ENCODE measurements around the gene THOC1. TPM values are rescaled to one million over a fixed set of nuclear protein-coding genes. Genes with fewer than 3 reads are reported as not detected.

THOC1 gene
- total and polyA plus RNA-seq, 2 of the 8 experiments (the other 6 are each of a cell fraction or from before 2014, with no cell fraction given) = 19.1 to 66.4 TPM

- Histone ChIP-seq H3K23me2 (ENCODE audit: low read depth, low read length) (peaks cover 1% of the 10 kb centered on the region; the same call in 1 of the 2 replicates), H3K14ac (ENCODE audit: insufficient read length) (no peak overlapping the region), H3K9me3 (ENCODE audit: insufficient read depth in 2 of 2, low read depth in 1 of 2, low read length in 1 of 2) (no peaks in the 10 kb centered on the region), H2AK5ac (ENCODE audit: low read depth, low read length) (no peak overlapping the region), H2BK12ac (ENCODE audit: low read depth, low read length) (no peak overlapping the region), H4K91ac (replicated peaks; ENCODE audit: insufficient read length, low read length) (no peak overlapping the region), H3K79me1 (ENCODE audit: low read depth, low read length) (no peaks in the 10 kb centered on the region), H3K18ac (ENCODE audit: extremely low read depth, low read length) (no peak overlapping the region), H2AFZ (ENCODE audit: low read length) (no peak overlapping the region), H2BK5ac (ENCODE audit: low read depth, low read length) (no peak overlapping the region), H2BK120ac (replicated peaks; ENCODE audit: low read depth, low read length) (no peak overlapping the region), H3K23ac (ENCODE audit: insufficient read length) (no peak overlapping the region), H3K36me3 (ENCODE audit: control insufficient read depth in 2 of 4, insufficient read depth in 4 of 4, low read length in 3 of 4) (no peaks in the 10 kb centered on the region), H4K20me1 (replicated peaks in 1 of 2; ENCODE audit: control insufficient read depth in 1 of 2, insufficient read depth in 2 of 2, low read length in 2 of 2) (no peaks in the 10 kb centered on the region), H3K27me3 (replicated peaks in 1 of 4; ENCODE audit: control insufficient read depth in 3 of 4, extremely low read depth in 1 of 4, insufficient read depth in 3 of 4, low read length in 3 of 4) (no peaks in the 10 kb centered on the region), H3K27ac (ENCODE audit: low read depth, low read length) (no peak overlapping the region), H4K5ac (ENCODE audit: insufficient read length, low read depth, low read length) (no peak overlapping the region), H4K8ac (ENCODE audit: extremely low read depth, insufficient read depth, low read length) (no peak overlapping the region), H3K4me3 (ENCODE audit: extremely low read depth in 1 of 4, insufficient read depth in 2 of 4, low read depth in 3 of 4, low read length in 4 of 4) (no peak overlapping the region), H3K9ac (replicated peaks in 1 of 4; ENCODE audit: extremely low read depth in 1 of 4, low read depth in 3 of 4, low read length in 3 of 4) (no peak overlapping the region), H2BK15ac (ENCODE audit: low read length) (no peak overlapping the region), H3K79me2 (ENCODE audit: control insufficient read depth in 1 of 2, insufficient read depth in 2 of 2, low read length in 2 of 2) (no peaks in the 10 kb centered on the region), H3K4me1 (replicated peaks in 1 of 4; ENCODE audit: control insufficient read depth in 3 of 4, insufficient read depth in 4 of 4, low read length in 3 of 4) (0 out of 7 replicates have a peak, but pooled peaks cover 0 to 2% (median 0%) of the 10 kb centered on the region in 4 experiments), H3K56ac (replicated peaks; ENCODE audit: insufficient read length, low read depth, low read length) (no peak overlapping the region), H3K4ac (replicated peaks; ENCODE audit: insufficient read length, low read depth, low read length) (no peak overlapping the region), H2BK20ac (ENCODE audit: low read length) (no peak overlapping the region), H3K4me2 (ENCODE audit: insufficient read depth in 1 of 2, low read depth in 2 of 2, low read length in 2 of 2) (no peak overlapping the region)
- CTCF ChIA-PET (ENCODE audit: partially characterized antibody) = interaction anchor here (0.7 to 2.3 kb wide), 2 partner anchors 9 to 194 kb away, joined by 3 to 5 read pairs; no protein-coding TSS in a partner anchor
- TF ChIP-seq EP300 (IDR thresholded peaks at IDR 0.05; ENCODE audit: borderline replicate concordance in 1 of 2, low read depth in 2 of 2, low read length in 2 of 2) (no peak), SIX5 (IDR thresholded peaks at IDR 0.05; ENCODE audit: low read depth, low read length) (no peak), RAD21 (IDR thresholded peaks at IDR 0.05 in 1 of 2, conservative IDR thresholded peaks at IDR 0.05 in 1 of 2; ENCODE audit: low read depth in 2 of 2, low read length in 2 of 2) (no peak), HDAC6 (IDR thresholded peaks at IDR 0.05; ENCODE audit: low read depth, low read length) (no peak), TCF12 (IDR thresholded peaks at IDR 0.05; ENCODE audit: low read depth, low read length) (no peak), TAF7 (optimal IDR thresholded peaks at IDR 0.05; ENCODE audit: borderline replicate concordance, low read depth, low read length) (no peak)
- POLR2A ChIA-PET (ENCODE audit: partially characterized antibody) = no interaction called here
- FAIRE-seq (no peak), DNase-seq (ENCODE audit: low read depth in 1 of 2, low spot score in 2 of 2) (no peak)
These were observed 46.1 kb upstream of the THOC1 start for GRCh38 chr18:313931-314330.

Measured in H1 (cell line).